Naive thymus-derived CD8-positive, alpha-beta T cell (primary cell): ENCODE results near the gene VAPA. TPM values are rescaled to one million over a fixed set of nuclear protein-coding genes. Genes with fewer than 3 reads are reported as not detected.

Experiments
- ATAC-seq, 2 donors: fragments of 150-1000 bp; cut with Tn5 transposase in 1 of 2; sonication (Bioruptor Pico), chemical (Tn5 transposase) in 1 of 2; 1 replicate in 1 of 2; 2 replicates in 1 of 2; pipeline ENCODE4 v1.10.0; 2021; ENCODE audit warnings: mild to moderate bottlenecking in 2 of 2, moderate library complexity in 2 of 2
- POLR2A ChIA-PET: fragments of 350-600 bp; sonication (Branson Sonifier 250); formaldehyde crosslinking; loops from one replicate; lab custom pipeline; 2021; ENCODE audit warnings: antibody characterized with exemption; lab: Charles Lee
- DNase-seq, 10 donors: peaks; one replicate each; pipeline versions ENCODE4 v3.0.0 to v3.0.0-alpha.2; 2020 to 2022
- H3K27ac Mint-ChIP-seq, 10 donors: one replicate each; pipeline ENCODE4 v1.8.0; 2020 to 2022; ENCODE audit warnings: mild to moderate bottlenecking in 10 of 10, mixed read lengths in 10 of 10, moderate library complexity in 4 of 10, inconsistent platforms in 1 of 10
- H3K27me3 Mint-ChIP-seq, 5 donors: one replicate each; pipeline ENCODE4 v1.8.0; 2021 to 2022; ENCODE audit warnings: mixed read lengths in 5 of 5
- H3K36me3 Mint-ChIP-seq, 3 donors: one replicate each; pipeline ENCODE4 v1.8.0; 2020 to 2022; ENCODE audit warnings: mixed read lengths in 3 of 3, mild to moderate bottlenecking in 2 of 3, inconsistent platforms in 1 of 3
- H3K4me1 Mint-ChIP-seq, 4 donors: one replicate each; pipeline ENCODE4 v1.8.0; 2021 to 2022; ENCODE audit warnings: mixed read lengths in 4 of 4
- H3K4me3 Mint-ChIP-seq, 10 donors: one replicate each; pipeline ENCODE4 v1.8.0; 2020 to 2022; ENCODE audit warnings: mild to moderate bottlenecking in 10 of 10, mixed read lengths in 10 of 10, moderate library complexity in 6 of 10, inconsistent platforms in 1 of 10
- H3K9me3 Mint-ChIP-seq, 9 donors: one replicate each; pipeline ENCODE4 v1.8.0; 2020 to 2022; ENCODE audit warnings: mixed read lengths in 9 of 9, mild to moderate bottlenecking in 3 of 9, inconsistent platforms in 1 of 9, moderate library complexity in 1 of 9
- polyA plus RNA-seq, 3 donors: library from polyadenylated mRNA; unstranded; fragments of 300-500 nt; fragmentation: Illumina TruSeq; gene quantifications; one replicate each; pipeline ENCODE4 v1.2.3, GENCODE V29; 2021
- total RNA-seq, 8 experiments: library from RNA in 2 of 8; stranded (reverse) in 2 of 8; gene quantifications; one replicate each; pipeline ENCODE4 v1.2.3 and lab custom pipeline; 2021 to 2026

The VAPA gene
- total and polyA plus RNA-seq, 5 experiments from 2014 or later: 119 to 214 (median 187) TPM

- POLR2A ChIA-PET: no interaction called here
- Mint-ChIP-seq H3K36me3 (no peaks in the 10 kb centered on the region), H3K27me3 (peaks cover under 1 to 9% (median 4%) of the 10 kb centered on the region in 5 donors), H3K27ac (no peak overlapping the region), H3K4me1 (no peaks in the 10 kb centered on the region), H3K4me3 (no peak overlapping the region), H3K9me3 (no peaks in the 10 kb centered on the region)
- no peak for DNase-seq
- no peak for ATAC-seq
Measured at GRCh38 chr18:9876212-9876866, 37.5 kb upstream of the VAPA start.

DNA sequence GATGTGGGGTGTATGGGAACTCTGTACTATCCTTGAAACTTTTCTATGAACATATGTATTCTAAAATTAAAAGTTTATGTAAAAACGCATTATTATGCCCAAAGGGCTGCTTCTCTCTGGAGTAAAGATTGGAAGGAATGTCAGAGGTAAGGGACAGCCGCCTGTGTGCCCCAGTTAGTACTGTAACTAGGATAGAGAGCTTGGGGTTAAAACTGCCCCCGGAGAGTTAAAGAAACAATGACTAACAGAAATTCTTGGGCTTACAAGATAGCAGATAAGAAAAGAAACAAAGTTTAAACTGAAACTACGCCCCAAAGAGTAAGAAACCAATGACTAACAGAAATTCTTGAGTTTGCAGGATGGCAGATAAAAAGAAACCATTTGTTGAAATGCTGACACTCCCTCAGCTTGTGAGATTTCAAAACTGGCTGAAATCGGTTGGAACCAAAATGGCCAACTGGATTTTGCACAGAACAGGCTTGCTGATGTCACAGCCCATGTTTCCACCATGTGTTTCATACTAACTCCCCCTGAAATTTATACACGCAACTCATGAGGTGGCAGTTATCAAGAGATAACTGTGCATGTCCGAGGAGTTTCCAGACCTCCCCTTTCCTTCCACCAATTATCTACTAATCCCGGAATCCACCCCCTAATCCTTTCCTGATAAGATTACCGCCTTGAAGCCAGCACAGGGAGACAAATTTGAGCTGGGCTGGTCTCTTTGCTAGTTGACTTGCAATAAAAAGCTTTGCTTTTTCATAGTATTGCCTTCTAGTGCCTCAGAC, 36.8 kb upstream of the VAPA start:
- H3K36me3 Mint-ChIP-seq: no peaks in the 10 kb centered on the region
- H3K27me3 Mint-ChIP-seq: peaks cover 0 to 7% (median 3%) of the 10 kb centered on the region in 5 donors
- POLR2A ChIA-PET: no interaction called here
- no peaks in the 10 kb centered on the region for H3K9me3 Mint-ChIP-seq
- no peak for ATAC-seq
- H3K4me3 Mint-ChIP-seq: no peak overlapping the region
- H3K27ac Mint-ChIP-seq: no peak overlapping the region
- H3K4me1 Mint-ChIP-seq: no peaks in the 10 kb centered on the region
- DNase-seq: no peak

DNA sequence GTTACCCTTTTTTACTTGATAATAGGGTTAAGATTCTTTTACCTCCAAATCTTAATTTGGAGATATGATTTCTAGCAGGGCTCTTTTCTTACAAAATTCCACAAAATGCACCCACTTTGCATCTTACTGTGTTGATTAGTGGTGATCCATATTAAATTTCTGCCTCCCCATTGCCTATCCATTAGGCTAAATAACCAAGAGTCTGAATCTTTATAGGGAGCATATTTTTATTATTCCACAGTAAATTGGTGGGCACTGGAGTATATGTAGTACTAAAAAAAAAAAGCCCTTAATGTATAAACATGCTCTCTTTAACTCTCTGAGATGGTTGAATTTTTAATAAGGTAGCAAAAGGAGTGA, 36.2 kb upstream of the VAPA start:
- DNase-seq (no peak), ATAC-seq (no peak)
- no peaks in the 10 kb centered on the region for H3K9me3 Mint-ChIP-seq
- H3K4me1 Mint-ChIP-seq: no peaks in the 10 kb centered on the region
- no peak overlapping the region for H3K27ac Mint-ChIP-seq
- H3K36me3 Mint-ChIP-seq: no peaks in the 10 kb centered on the region
- peaks cover 0 to 7% (median 1%) of the 10 kb centered on the region in 5 donors for H3K27me3 Mint-ChIP-seq
- no peak overlapping the region for H3K4me3 Mint-ChIP-seq
- POLR2A ChIA-PET: no interaction called here

- no peak overlapping the region for H3K27ac Mint-ChIP-seq
- no peak overlapping the region for H3K4me3 Mint-ChIP-seq
- no peaks in the 10 kb centered on the region for H3K4me1 Mint-ChIP-seq
- H3K27me3 Mint-ChIP-seq: peaks cover 0 to 7% (median 1%) of the 10 kb centered on the region in 5 donors
- POLR2A ChIA-PET: no interaction called here
- no peak for ATAC-seq
- H3K36me3 Mint-ChIP-seq: no peaks in the 10 kb centered on the region
- H3K9me3 Mint-ChIP-seq: no peaks in the 10 kb centered on the region
- DNase-seq: no peak
Measured at GRCh38 chr18:9878095-9878494, 35.7 kb upstream of the VAPA start.

DNA sequence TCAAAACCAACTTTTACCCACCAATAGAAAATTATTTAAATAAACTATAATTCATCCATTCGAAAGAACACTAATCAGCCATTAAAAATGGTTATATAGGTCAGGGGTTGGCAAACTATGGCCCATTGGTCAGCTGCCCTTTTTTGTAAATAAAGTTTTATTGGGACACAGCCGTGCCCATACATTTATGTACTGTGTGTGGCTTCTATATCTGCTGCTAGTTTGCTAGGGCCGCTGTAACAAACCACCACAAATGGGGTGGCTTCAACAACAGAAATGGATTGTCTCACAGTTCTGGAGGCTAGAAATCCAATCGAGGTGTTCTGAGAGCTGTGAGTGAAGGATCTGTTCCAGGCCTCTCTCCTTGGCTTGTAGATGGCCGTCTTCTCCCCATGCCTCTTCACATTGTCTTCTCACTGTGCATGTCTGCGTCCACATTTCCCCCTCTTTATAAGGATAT, 35.0 kb upstream of the VAPA start:
- POLR2A ChIA-PET: no interaction called here
- Mint-ChIP-seq H3K27me3 (peaks cover 0 to 7% (median 1%) of the 10 kb centered on the region in 5 donors), H3K4me3 (no peak overlapping the region), H3K9me3 (no peaks in the 10 kb centered on the region), H3K27ac (no peak overlapping the region), H3K4me1 (no peaks in the 10 kb centered on the region), H3K36me3 (no peaks in the 10 kb centered on the region)
- DNase-seq (no peak), ATAC-seq (no peak)

DNA sequence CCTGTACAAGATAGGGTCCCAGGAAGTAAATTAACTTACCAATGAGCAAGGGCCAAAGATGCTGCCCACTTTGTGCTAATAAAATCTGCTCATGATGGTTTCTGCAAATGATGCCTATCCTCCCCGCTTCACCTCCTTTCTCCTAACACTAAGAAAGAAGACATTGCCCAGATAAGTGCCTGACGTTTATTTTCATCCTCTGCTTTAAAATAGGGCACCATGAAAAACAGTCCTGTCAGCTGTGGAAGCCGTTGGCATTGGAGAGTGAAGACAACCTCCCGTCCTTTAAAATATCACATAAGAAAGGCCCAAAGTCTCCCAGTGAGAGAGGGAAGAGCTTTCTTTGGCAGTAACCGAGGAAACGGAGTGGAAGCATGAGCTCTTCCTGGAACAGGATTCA, 29.7 kb upstream of the VAPA start:
- H3K4me3 Mint-ChIP-seq: no peak overlapping the region
- H3K27me3 Mint-ChIP-seq: no peaks in the 10 kb centered on the region
- ATAC-seq: no peak
- H3K4me1 Mint-ChIP-seq: no peaks in the 10 kb centered on the region
- H3K9me3 Mint-ChIP-seq: no peaks in the 10 kb centered on the region
- H3K27ac Mint-ChIP-seq: no peak overlapping the region
- no peak for DNase-seq
- POLR2A ChIA-PET: no interaction called here
- H3K36me3 Mint-ChIP-seq: no peaks in the 10 kb centered on the region

- Mint-ChIP-seq H3K4me1 (no peaks in the 10 kb centered on the region), H3K27ac (no peak overlapping the region), H3K36me3 (no peaks in the 10 kb centered on the region), H3K4me3 (no peak overlapping the region), H3K27me3 (no peaks in the 10 kb centered on the region), H3K9me3 (no peaks in the 10 kb centered on the region)
- POLR2A ChIA-PET: no interaction called here
- ATAC-seq: no peak
- no peak for DNase-seq
Measured at GRCh38 chr18:9884532-9885140, 29.2 kb upstream of the VAPA start.

DNA sequence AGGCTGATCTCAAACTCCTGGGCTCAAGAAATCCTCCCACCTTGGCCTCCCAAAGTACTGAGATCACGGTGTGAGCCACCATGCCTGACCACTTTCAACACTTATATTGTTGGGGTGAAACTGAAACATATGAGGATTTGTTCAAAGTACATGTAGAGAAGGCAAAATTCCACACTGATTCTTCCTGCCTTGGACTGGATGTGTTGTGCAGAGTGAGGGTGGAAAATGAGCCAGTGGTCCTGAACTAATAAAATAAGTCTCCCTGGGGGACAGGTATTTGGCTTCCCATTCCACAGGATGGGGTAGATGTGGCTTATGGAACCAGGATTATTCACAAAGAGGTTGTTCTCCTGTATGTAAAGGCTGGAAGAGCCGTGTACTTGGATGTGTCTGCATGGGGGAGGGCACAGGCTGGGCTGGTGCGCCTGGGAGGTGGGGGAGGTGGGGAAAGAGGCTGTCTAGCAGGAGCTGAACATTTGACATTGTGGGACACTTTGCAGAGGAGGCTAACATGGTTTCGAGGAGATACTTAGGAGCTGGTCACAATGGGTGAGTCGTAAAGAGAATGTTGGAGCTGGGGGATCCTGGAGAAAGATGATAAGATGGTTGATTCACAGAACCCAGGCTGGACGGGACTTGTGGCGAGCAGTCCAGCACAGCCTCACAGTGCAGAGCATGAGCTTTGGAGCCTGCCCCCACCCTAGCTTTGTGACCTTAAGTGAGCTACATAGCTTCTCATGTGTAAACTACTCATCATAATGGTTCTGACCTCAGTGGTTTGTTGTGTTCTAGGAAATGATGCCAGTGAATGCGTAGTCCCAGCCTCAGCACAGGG, 28.4 kb upstream of the VAPA start, which contains the start of gene TXNDC2:
Gene TXNDC2, plus strand, starts transcription at position 804 of the 835 bp plus-strand sequence. CDS start 708 bp downstream, outside the sequence.
- H3K36me3 Mint-ChIP-seq: no peaks in the 10 kb centered on the region
- no peak within 1 kb of the TSS for H3K4me3 Mint-ChIP-seq
- H3K4me1 Mint-ChIP-seq: no peaks in the 10 kb centered on the region
- ATAC-seq (no peak), DNase-seq (no peak)
- no peaks in the 10 kb centered on the region for H3K27me3 Mint-ChIP-seq
- no peak within 1 kb of the TSS for H3K27ac Mint-ChIP-seq
- POLR2A ChIA-PET: no interaction called here
- no peaks in the 10 kb centered on the region for H3K9me3 Mint-ChIP-seq

- Mint-ChIP-seq H3K27me3 (no peaks in the 10 kb centered on the region), H3K4me3 (no peak overlapping the region), H3K27ac (no peak overlapping the region), H3K4me1 (no peaks in the 10 kb centered on the region), H3K9me3 (no peaks in the 10 kb centered on the region), H3K36me3 (no peaks in the 10 kb centered on the region)
- POLR2A ChIA-PET: interaction anchor here (0.6 kb wide), 1 partner anchor 13 kb away, joined by 3 read pairs; no protein-coding TSS in a partner anchor
- ATAC-seq (no peak), DNase-seq (no peak)
Measured at GRCh38 chr18:9886005-9886348, 27.8 kb upstream of the VAPA start.

GRCh38 chr18:9887992-9888391, 25.8 kb upstream of the VAPA start:
- no peak for DNase-seq
- Mint-ChIP-seq H3K9me3 (no peaks in the 10 kb centered on the region), H3K27me3 (peaks cover 0 to 2% (median 0%) of the 10 kb centered on the region in 5 donors), H3K27ac (no peak overlapping the region), H3K4me1 (no peaks in the 10 kb centered on the region), H3K36me3 (no peaks in the 10 kb centered on the region), H3K4me3 (no peak overlapping the region)
- no peak for ATAC-seq
- POLR2A ChIA-PET: no interaction called here

- Mint-ChIP-seq H3K27me3 (peaks cover 0 to 2% (median 0%) of the 10 kb centered on the region in 5 donors), H3K4me1 (no peaks in the 10 kb centered on the region), H3K36me3 (no peaks in the 10 kb centered on the region), H3K4me3 (no peak overlapping the region), H3K9me3 (no peaks in the 10 kb centered on the region), H3K27ac (no peak overlapping the region)
- POLR2A ChIA-PET: no interaction called here
- no peak for ATAC-seq
- no peak for DNase-seq
Measured at GRCh38 chr18:9890196-9890595, 23.6 kb upstream of the VAPA start.

- ATAC-seq (no peak), DNase-seq (no peak)
- H3K27ac Mint-ChIP-seq: no peak overlapping the region
- no peak overlapping the region for H3K4me3 Mint-ChIP-seq
- no peaks in the 10 kb centered on the region for H3K9me3 Mint-ChIP-seq
- H3K4me1 Mint-ChIP-seq: no peaks in the 10 kb centered on the region
- H3K36me3 Mint-ChIP-seq: no peaks in the 10 kb centered on the region
- H3K27me3 Mint-ChIP-seq: peaks cover 0 to 2% (median 0%) of the 10 kb centered on the region in 5 donors
- POLR2A ChIA-PET: no interaction called here
Measured at GRCh38 chr18:9890957-9891356, 22.9 kb upstream of the VAPA start.
